Measurements from ENCODE around the gene ANO9.
"Not testable (repeated sequence)": the region's sequence is repeated elsewhere in the genome, so short reads cannot be mapped to it uniquely, and the experiment has no call there.

Gene ANO9

DNA sequence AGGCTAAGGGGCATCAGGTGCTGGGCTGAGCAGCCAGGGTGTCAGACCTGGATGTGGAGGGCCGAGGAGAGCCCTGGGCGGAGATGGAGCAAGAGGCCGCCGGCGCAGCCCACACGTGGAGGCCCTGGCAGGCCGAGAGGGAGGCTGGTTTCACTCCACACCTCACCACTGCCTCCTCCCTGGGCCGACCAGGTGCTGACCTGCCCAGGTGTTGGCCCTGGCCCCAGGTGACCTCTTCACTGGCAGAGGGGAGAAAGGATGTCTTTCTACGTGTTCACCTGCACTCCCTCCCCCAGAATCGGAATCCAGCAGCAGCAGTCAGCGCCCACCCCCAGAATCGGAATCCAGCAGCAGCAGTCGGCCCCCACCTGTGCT lies 781 bp downstream of the ANO9 start:
- no peaks in the 10 kb centered on the region for H3K27me3 ChIP-seq (ENCODE audit: control insufficient read depth, insufficient read depth, low read length)
- H3K27ac ChIP-seq (ENCODE audit: low read depth, low read length), result no peak overlapping the region
- no peak overlapping the region for H3K9ac ChIP-seq (ENCODE audit: low read depth, low read length)
- H3K36me3 ChIP-seq (ENCODE audit: control insufficient read depth, insufficient read depth, low read length), result no peaks in the 10 kb centered on the region
- no peak overlapping the region for H3K4me3 ChIP-seq (ENCODE audit: low read depth, low read length)
- H3K9me3 ChIP-seq (ENCODE audit: control insufficient read depth, insufficient read depth, low read length), result peaks cover 5% of the 10 kb centered on the region; the same call in 1 of the 2 replicates
- H3K4me1 ChIP-seq (ENCODE audit: control insufficient read depth, insufficient read depth, low read length), result no peaks in the 10 kb centered on the region; the same call in 1 of the 2 replicates

GRCh38 chr11:440065-441042 lies 1.5 kb downstream of the ANO9 start:
- Histone ChIP-seq H3K4me3 (ENCODE audit: low read depth, low read length) (no peak overlapping the region), H3K36me3 (ENCODE audit: control insufficient read depth, insufficient read depth, low read length) (no peaks in the 10 kb centered on the region), H3K27me3 (ENCODE audit: control insufficient read depth, insufficient read depth, low read length) (no peaks in the 10 kb centered on the region), H3K4me1 (ENCODE audit: control insufficient read depth, insufficient read depth, low read length) (no peaks in the 10 kb centered on the region; the same call in 1 of the 2 replicates), H3K9ac (ENCODE audit: low read depth, low read length) (no peak overlapping the region), H3K9me3 (ENCODE audit: control insufficient read depth, insufficient read depth, low read length) (peaks cover 5% of the 10 kb centered on the region; the same call in 1 of the 2 replicates), H3K27ac (ENCODE audit: low read depth, low read length) (no peak overlapping the region)

DNA sequence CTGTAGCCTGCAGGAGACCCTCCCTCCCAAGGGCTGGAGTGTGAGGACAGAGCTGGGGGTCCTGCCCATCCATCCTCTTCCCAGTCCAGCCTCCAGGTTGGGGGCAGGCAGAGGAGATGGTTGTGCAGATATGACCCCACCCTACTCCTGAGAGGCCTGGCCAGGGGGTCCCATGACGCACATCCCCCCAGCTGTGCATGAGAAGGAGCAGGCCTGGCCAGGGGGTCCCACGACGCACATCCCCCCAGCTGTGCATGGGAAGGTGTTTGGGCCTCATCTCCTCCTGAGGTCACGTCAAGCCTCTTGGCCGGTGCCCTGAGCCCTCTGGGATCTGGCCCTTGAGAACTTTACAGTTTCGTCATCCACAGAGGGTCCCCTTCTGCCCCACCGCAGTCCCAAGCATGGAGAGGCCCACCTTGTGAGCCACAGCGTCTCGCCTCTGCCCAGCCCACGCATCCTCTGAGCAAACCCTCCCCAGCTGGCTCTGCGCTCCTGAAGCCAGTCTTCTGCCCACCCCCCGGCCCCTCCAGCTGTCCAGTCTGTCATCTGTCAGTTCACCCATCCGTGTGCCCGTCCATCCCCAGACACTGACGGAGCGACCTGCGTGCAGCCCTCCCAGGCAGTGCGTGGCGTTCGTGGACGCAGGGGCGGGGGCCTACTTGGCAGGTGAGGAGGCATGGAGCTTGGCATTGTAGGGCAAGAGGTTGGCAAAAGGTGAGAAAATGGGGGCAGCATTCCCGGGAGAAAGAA lies 2.3 kb downstream of the ANO9 start:
- Histone ChIP-seq H3K27me3 (ENCODE audit: control insufficient read depth, insufficient read depth, low read length) (no peaks in the 10 kb centered on the region), H3K27ac (ENCODE audit: low read depth, low read length) (no peak overlapping the region), H3K36me3 (ENCODE audit: control insufficient read depth, insufficient read depth, low read length) (no peaks in the 10 kb centered on the region), H3K9me3 (ENCODE audit: control insufficient read depth, insufficient read depth, low read length) (peaks cover 5% of the 10 kb centered on the region; the same call in 1 of the 2 replicates), H3K9ac (ENCODE audit: low read depth, low read length) (no peak overlapping the region), H3K4me3 (ENCODE audit: low read depth, low read length) (no peak overlapping the region), H3K4me1 (ENCODE audit: control insufficient read depth, insufficient read depth, low read length) (no peaks in the 10 kb centered on the region; the same call in 1 of the 2 replicates)

GRCh38 chr11:438101-438844 lies 3.5 kb downstream of the ANO9 start:
- Histone ChIP-seq H3K4me3 (ENCODE audit: low read depth, low read length) (no peak overlapping the region), H3K27ac (ENCODE audit: low read depth, low read length) (no peak overlapping the region), H3K9ac (ENCODE audit: low read depth, low read length) (no peak overlapping the region), H3K27me3 (ENCODE audit: control insufficient read depth, insufficient read depth, low read length) (no peaks in the 10 kb centered on the region), H3K4me1 (ENCODE audit: control insufficient read depth, insufficient read depth, low read length) (no peaks in the 10 kb centered on the region; the same call in 1 of the 2 replicates), H3K36me3 (ENCODE audit: control insufficient read depth, insufficient read depth, low read length) (no peaks in the 10 kb centered on the region), H3K9me3 (ENCODE audit: control insufficient read depth, insufficient read depth, low read length) (peaks cover 5% of the 10 kb centered on the region; the same call in 1 of the 2 replicates)

- Histone ChIP-seq H3K9me3 (ENCODE audit: control insufficient read depth, insufficient read depth, low read length) (peaks cover 5% of the 10 kb centered on the region; the same call in 1 of the 2 replicates), H3K9ac (ENCODE audit: low read depth, low read length) (no peak overlapping the region), H3K36me3 (ENCODE audit: control insufficient read depth, insufficient read depth, low read length) (no peaks in the 10 kb centered on the region), H3K27me3 (ENCODE audit: control insufficient read depth, insufficient read depth, low read length) (no peaks in the 10 kb centered on the region), H3K27ac (ENCODE audit: low read depth, low read length) (no peak overlapping the region), H3K4me3 (ENCODE audit: low read depth, low read length) (no peak overlapping the region), H3K4me1 (ENCODE audit: control insufficient read depth, insufficient read depth, low read length) (no peaks in the 10 kb centered on the region; the same call in 1 of the 2 replicates)
These were observed 4.5 kb downstream of the ANO9 start for GRCh38 chr11:437228-437870.

DNA sequence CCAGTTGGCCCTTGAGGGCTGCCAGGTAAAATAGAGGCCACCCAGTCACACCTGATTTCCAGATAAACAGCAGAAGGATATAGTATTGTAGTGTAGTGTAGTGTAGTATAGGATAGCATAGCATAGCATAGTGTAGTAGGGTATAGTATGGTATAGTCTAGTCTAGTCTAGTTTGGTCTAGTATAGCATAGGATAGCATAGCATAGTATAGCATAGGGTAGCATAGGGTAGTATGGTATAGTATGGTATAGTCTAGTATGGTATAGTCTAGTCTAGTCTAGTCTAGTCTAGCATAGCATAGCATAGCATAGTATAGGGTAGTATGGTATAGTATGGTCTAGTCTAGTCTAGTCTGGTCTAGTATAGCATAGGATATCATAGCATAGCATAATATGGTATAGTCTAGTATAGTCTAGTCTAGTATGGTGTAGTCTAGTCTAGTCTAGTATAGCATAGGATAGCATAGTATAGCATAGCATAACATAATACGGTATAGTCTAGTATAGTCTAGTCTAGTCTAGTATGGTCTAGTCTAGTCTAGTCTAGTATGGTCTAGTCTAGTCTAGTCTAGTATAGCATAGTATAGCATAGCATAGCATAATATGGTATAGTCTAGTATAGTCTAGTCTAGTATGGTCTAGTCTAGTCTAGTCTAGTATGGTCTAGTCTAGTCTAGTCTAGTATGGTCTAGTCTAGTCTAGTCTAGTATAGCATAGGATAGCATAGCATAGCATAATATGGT lies 6.6 kb downstream of the ANO9 start:
- H3K4me1 ChIP-seq (ENCODE audit: control insufficient read depth, insufficient read depth, low read length); H3K4me3 ChIP-seq (ENCODE audit: low read depth, low read length); H3K36me3 ChIP-seq (ENCODE audit: control insufficient read depth, insufficient read depth, low read length); H3K27ac ChIP-seq (ENCODE audit: low read depth, low read length); H3K9ac ChIP-seq (ENCODE audit: low read depth, low read length); H3K27me3 ChIP-seq (ENCODE audit: control insufficient read depth, insufficient read depth, low read length); H3K9me3 ChIP-seq (ENCODE audit: control insufficient read depth, insufficient read depth, low read length): not testable (repeated sequence)

DNA sequence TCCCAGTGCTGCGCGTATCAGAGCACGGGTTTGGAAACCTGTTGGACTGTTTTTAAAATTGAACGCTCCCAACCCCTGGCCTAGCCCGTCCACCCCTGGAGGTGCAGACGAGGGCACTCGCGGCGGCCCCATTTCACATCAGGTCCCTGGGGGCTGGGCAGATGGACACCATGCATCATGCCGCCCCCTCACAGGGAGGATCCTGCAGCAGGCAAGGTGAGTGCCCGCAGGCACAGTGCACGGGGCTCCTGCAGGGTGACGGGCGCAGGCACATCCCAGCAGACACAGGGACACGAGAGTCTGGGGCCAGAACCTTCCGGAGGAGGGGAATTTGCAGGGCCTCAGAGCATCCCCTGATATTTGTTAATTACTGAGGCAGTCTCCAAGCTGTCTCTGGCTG lies 7.3 kb downstream of the ANO9 start:
- Histone ChIP-seq H3K4me3 (ENCODE audit: low read depth, low read length) (no peak overlapping the region), H3K27me3 (ENCODE audit: control insufficient read depth, insufficient read depth, low read length) (no peaks in the 10 kb centered on the region), H3K36me3 (ENCODE audit: control insufficient read depth, insufficient read depth, low read length) (no peaks in the 10 kb centered on the region), H3K27ac (ENCODE audit: low read depth, low read length) (no peak overlapping the region), H3K9me3 (ENCODE audit: control insufficient read depth, insufficient read depth, low read length) (peaks cover 5% of the 10 kb centered on the region; the same call in 1 of the 2 replicates), H3K4me1 (ENCODE audit: control insufficient read depth, insufficient read depth, low read length) (no peaks in the 10 kb centered on the region), H3K9ac (ENCODE audit: low read depth, low read length) (no peak overlapping the region)

DNA sequence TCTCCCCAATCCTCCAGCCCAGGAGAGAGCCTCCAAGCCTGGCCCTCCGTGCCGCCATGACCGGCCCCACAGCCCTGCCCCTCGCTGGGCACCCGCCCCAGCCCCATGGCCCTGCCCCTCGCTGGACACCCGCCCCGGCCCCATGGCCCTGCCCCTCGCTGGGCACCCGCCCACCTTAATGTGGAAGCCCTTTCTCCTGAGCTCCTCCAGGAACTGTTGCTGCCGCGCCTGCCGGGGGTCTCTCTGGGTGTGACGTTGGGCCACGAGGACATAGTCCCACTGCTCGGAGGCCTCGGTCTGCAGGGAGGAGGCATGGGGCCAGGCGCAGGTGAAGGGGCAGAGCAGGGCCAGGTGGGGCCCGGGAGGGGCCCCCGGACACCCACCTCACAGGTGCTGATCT lies 8.2 kb downstream of the ANO9 start:
- H3K27me3 ChIP-seq (ENCODE audit: control insufficient read depth, insufficient read depth, low read length), result no peaks in the 10 kb centered on the region
- no peaks in the 10 kb centered on the region for H3K36me3 ChIP-seq (ENCODE audit: control insufficient read depth, insufficient read depth, low read length)
- H3K9me3 ChIP-seq (ENCODE audit: control insufficient read depth, insufficient read depth, low read length), result peaks cover 5% of the 10 kb centered on the region; the same call in 1 of the 2 replicates
- H3K4me1 ChIP-seq (ENCODE audit: control insufficient read depth, insufficient read depth, low read length), result no peaks in the 10 kb centered on the region
- H3K9ac ChIP-seq (ENCODE audit: low read depth, low read length), result no peak overlapping the region
- H3K4me3 ChIP-seq (ENCODE audit: low read depth, low read length), result no peak overlapping the region
- no peak overlapping the region for H3K27ac ChIP-seq (ENCODE audit: low read depth, low read length)

GRCh38 chr11:433111-433510 lies 8.7 kb downstream of the ANO9 start:
- Histone ChIP-seq H3K4me3 (ENCODE audit: low read depth, low read length) (no peak overlapping the region), H3K9me3 (ENCODE audit: control insufficient read depth, insufficient read depth, low read length) (peaks cover 5% of the 10 kb centered on the region; the same call in 1 of the 2 replicates), H3K9ac (ENCODE audit: low read depth, low read length) (no peak overlapping the region), H3K36me3 (ENCODE audit: control insufficient read depth, insufficient read depth, low read length) (no peaks in the 10 kb centered on the region), H3K27me3 (ENCODE audit: control insufficient read depth, insufficient read depth, low read length) (no peaks in the 10 kb centered on the region), H3K4me1 (ENCODE audit: control insufficient read depth, insufficient read depth, low read length) (no peaks in the 10 kb centered on the region), H3K27ac (ENCODE audit: low read depth, low read length) (no peak overlapping the region)

Data from HUES48 (cell line).